HepG2 (cell line): ENCODE measurements around the gene LRRC25. TPM values are rescaled to one million over a fixed set of nuclear protein-coding genes. Genes with fewer than 3 reads are reported as not detected.
A peak's percentile ranks its signal among the peaks of the same experiment; 100 is the strongest.

Experiments used
- AKAP8 ChIP-seq: sonication (generic); formaldehyde crosslinking; IDR thresholded peaks from 2 replicates; pipeline ENCODE4 v1.5.1; 2020; ENCODE audit warnings: mild to moderate bottlenecking, missing genetic modification reagents
- FLYWCH1 ChIP-seq: sonication (generic); formaldehyde crosslinking; IDR thresholded peaks from 2 replicates; pipeline ENCODE4 v1.8.1; 2023; ENCODE audit warnings: mild to moderate bottlenecking, missing genetic modification reagents
- FOXK2 ChIP-seq: fragments of 450-650 bp; IDR thresholded peaks from 2 replicates; pipeline ENCODE4 v1.6.1; 2016
- JUNB ChIP-seq: sonication (generic); formaldehyde crosslinking; IDR thresholded peaks from 2 replicates; pipeline ENCODE4 v1.8.0; 2022; ENCODE audit warnings: missing genetic modification reagents, mild to moderate bottlenecking, borderline replicate concordance
- KLF15 ChIP-seq: sonication (generic); formaldehyde crosslinking; IDR thresholded peaks from 2 replicates; pipeline ENCODE4 v1.8.1; 2023; ENCODE audit warnings: borderline replicate concordance, mild to moderate bottlenecking, inconsistent platforms, missing genetic modification reagents, mixed read lengths
- MATR3 ChIP-seq: sonication (generic); formaldehyde crosslinking; IDR thresholded peaks from 2 replicates; pipeline ENCODE4 v1.4.0; 2020; ENCODE audit warnings: missing genetic modification reagents
- PAWR ChIP-seq: sonication (generic); formaldehyde crosslinking; IDR thresholded peaks from 2 replicates; pipeline ENCODE4 v1.4.0; 2020; ENCODE audit warnings: missing genetic modification reagents, mild to moderate bottlenecking, borderline replicate concordance
- RFX5 ChIP-seq: IDR thresholded peaks from 2 replicates; pipeline ENCODE4 v1.6.1; 2011; ENCODE audit warnings: low read depth, low read length, improper control_type of control experiment
- SIN3A ChIP-seq: IDR thresholded peaks from 2 replicates; pipeline ENCODE4 v1.6.1; 2011; ENCODE audit warnings: low read depth, mild to moderate bottlenecking, control low read depth, low read length, borderline replicate concordance
- SIX4 ChIP-seq: sonication (generic); formaldehyde crosslinking; IDR thresholded peaks from 2 replicates; pipeline ENCODE4 v1.4.0; 2020; ENCODE audit warnings: missing genetic modification reagents
- THRA ChIP-seq: sonication (generic); formaldehyde crosslinking; IDR thresholded peaks from 2 replicates; pipeline ENCODE4 v1.4.0; 2020; ENCODE audit warnings: missing genetic modification reagents, borderline replicate concordance
- THYN1 ChIP-seq: sonication (generic); formaldehyde crosslinking; IDR thresholded peaks from 2 replicates; pipeline ENCODE4 v1.8.1; 2023; ENCODE audit warnings: low read depth, mild to moderate bottlenecking, moderate library complexity, missing genetic modification reagents, borderline replicate concordance
- ZFP91 ChIP-seq: sonication (generic); formaldehyde crosslinking; IDR thresholded peaks from 2 replicates; pipeline ENCODE4 v1.9.0; 2022; ENCODE audit warnings: missing genetic modification reagents, mild to moderate bottlenecking, borderline replicate concordance
- ZFY ChIP-seq: sonication (generic); formaldehyde crosslinking; IDR thresholded peaks from 2 replicates; pipeline ENCODE4 v1.4.0; 2020; ENCODE audit warnings: missing genetic modification reagents
- ZNF256 ChIP-seq: sonication (generic); formaldehyde crosslinking; conservative IDR thresholded peaks from 2 replicates; pipeline ENCODE4 v1.4.0; 2020; ENCODE audit warnings: missing genetic modification reagents
- ZNF331 ChIP-seq: sonication (generic); formaldehyde crosslinking; IDR thresholded peaks from 2 replicates; pipeline ENCODE4 v1.4.0; 2020; ENCODE audit warnings: missing genetic modification reagents
- ZNF570 ChIP-seq: sonication (generic); formaldehyde crosslinking; IDR thresholded peaks from 2 replicates; pipeline ENCODE4 v1.4.0; 2020; ENCODE audit warnings: mild to moderate bottlenecking, missing genetic modification reagents, borderline replicate concordance
- ZNF609 ChIP-seq: sonication (generic); formaldehyde crosslinking; IDR thresholded peaks from 2 replicates; pipeline ENCODE4 v1.4.0; 2020; ENCODE audit warnings: mild to moderate bottlenecking, missing genetic modification reagents, borderline replicate concordance
- ZNF75D ChIP-seq: sonication (generic); formaldehyde crosslinking; IDR thresholded peaks from 2 replicates; pipeline ENCODE4 v1.8.1; 2023; ENCODE audit warnings: missing genetic modification reagents, mild to moderate bottlenecking, borderline replicate concordance
- polyA plus RNA-seq, 8 experiments: library from polyadenylated mRNA; depleted of rRNA in 3 of 8; stranded (reverse) in 7 of 8; unstranded in 1 of 8; fragments of >200 nt; fragmentation: Illumina TruSeq in 4 of 8; extraction: Trizol in 4 of 8; gene quantifications; 2 replicates each; pipeline versions ENCODE4 v1.2.1 to v1.2.3, GENCODE V29; 2011 to 2016; ENCODE audit warnings: low read depth in 4 of 8, missing spikeins in 1 of 8, mixed read lengths in 1 of 8; ENCODE audit not compliant: insufficient read depth in 1 of 8
- total RNA-seq, 5 experiments: library from RNA; depleted of rRNA; stranded (reverse); fragments of >200 nt; fragmentation: Illumina TruSeq; extraction: Trizol; gene quantifications; 2 replicates each; pipeline ENCODE4 v1.2.3, GENCODE V29; 2016; ENCODE audit warnings: low read depth in 1 of 5
- TF ChIP-seq, protein P1 (sequence below): sonication (generic); formaldehyde crosslinking; IDR thresholded peaks from 2 replicates; pipeline ENCODE4 v1.4.0; 2020; ENCODE audit warnings: mild to moderate bottlenecking, missing genetic modification reagents

Gene LRRC25
- total and polyA plus RNA-seq, 2 of the 13 experiments (the other 11 are each of a cell fraction or from before 2014, with no cell fraction given): 0.13 to 0.53 TPM

DNA sequence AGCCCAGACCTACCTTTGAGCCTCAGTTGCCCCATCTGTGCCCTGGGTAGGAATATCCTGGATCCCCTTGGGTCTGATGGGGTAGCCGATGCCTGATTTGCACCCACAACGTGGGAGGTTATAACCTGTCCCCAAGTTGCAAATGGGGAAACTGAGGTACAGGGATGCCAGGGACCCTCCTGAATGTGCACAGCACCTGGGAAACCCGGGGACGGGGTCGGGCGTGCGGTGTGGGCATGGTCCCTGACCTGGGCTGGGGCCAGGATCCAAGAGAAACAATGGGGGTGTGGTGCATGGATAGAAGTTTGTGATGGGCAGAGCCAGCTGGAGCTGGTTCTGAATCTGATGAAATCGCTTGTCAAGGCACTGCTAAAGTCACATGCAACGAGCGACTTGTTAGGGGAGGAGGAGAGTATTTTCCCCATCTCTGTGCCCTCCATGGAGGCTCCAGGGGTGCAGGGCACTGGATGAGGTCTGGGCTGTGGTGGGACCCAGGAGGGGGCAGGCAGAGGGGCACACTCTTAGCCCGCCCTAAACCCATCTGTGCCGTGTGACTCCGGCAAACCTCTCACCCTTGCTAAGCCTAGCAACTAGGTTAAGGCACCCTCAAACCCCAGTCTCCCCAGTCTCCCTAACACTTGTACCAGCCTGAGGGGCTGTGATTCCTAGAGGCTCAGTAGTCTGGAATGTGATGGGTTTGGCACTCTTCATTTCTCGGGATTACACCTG is 10.7 kb downstream of the LRRC25 start (continued):
- TF ChIP-seq THRA (CRISPR knock-in tag): no peak
- TF ChIP-seq SIX4 (CRISPR knock-in tag): no peak
- TF ChIP-seq MATR3 (CRISPR knock-in tag): no peak
- TF ChIP-seq FLYWCH1 (CRISPR knock-in tag): no peak
- no peak for TF ChIP-seq ZNF75D (CRISPR knock-in tag)
- TF ChIP-seq SIN3A: 0 out of 2 replicates have a peak, but pooled peaks have one; percentile 34
- TF ChIP-seq PAWR (CRISPR knock-in tag): no peak
- no peak for TF ChIP-seq ZNF609 (CRISPR knock-in tag)
- TF ChIP-seq AKAP8: peak; percentile 47; the same call in 1 of the 2 replicates
- no peak for TF ChIP-seq RFX5
- no peak for TF ChIP-seq ZNF331 (CRISPR knock-in tag)
- TF ChIP-seq, protein P1, sequence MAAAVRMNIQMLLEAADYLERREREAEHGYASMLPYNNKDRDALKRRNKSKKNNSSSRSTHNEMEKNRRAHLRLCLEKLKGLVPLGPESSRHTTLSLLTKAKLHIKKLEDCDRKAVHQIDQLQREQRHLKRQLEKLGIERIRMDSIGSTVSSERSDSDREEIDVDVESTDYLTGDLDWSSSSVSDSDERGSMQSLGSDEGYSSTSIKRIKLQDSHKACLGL (CRISPR knock-in tag): no peak
- TF ChIP-seq ZFP91 (CRISPR knock-in tag): no peak
- TF ChIP-seq FOXK2: no peak
- no peak; the same call in 1 of the 2 replicates for TF ChIP-seq KLF15 (CRISPR knock-in tag)
- TF ChIP-seq ZNF570: no peak
- no peak for TF ChIP-seq ZNF256 (CRISPR knock-in tag)
- TF ChIP-seq THYN1 (CRISPR knock-in tag): no peak
- no peak for TF ChIP-seq ZFY (CRISPR knock-in tag)
- TF ChIP-seq JUNB (CRISPR knock-in tag): no peak
